OCI-LY3 (cell line): Measurements from ENCODE around the gene LRPPRC.

Experiments used
- H2AFZ ChIP-seq: fragments of 200-600, 300-600 bp; shearing (Covaris generic); 2 replicates; pipeline ENCODE4 v1.6.0; 2014; ENCODE audit warnings: antibody characterized with exemption, low read depth, low read length
- H3K27ac ChIP-seq: fragments of 200-600, 300-600 bp; sonication (generic); 2 replicates; pipeline ENCODE4 v1.5.1; 2014; ENCODE audit warnings: mild to moderate bottlenecking, low read length, moderate library complexity, mixed read lengths
- H3K27me3 ChIP-seq: fragments of 200-600, 300-600 bp; sonication (generic); 2 replicates; pipeline ENCODE4 v1.6.1; 2014; ENCODE audit warnings: low read depth, low read length, mixed read lengths
- H3K36me3 ChIP-seq: fragments of 200-600, 300-600 bp; sonication (generic); replicated peaks from 2 replicates; pipeline ENCODE3; 2014; ENCODE audit warnings: low read depth, low read length, mixed read lengths
- H3K4me1 ChIP-seq: fragments of 300-600, 200-600 bp; sonication (generic); 2 replicates; pipeline ENCODE4 v1.6.1; 2014; ENCODE audit warnings: low read length, mixed read lengths
- H3K4me2 ChIP-seq: fragments of 200-600, 300-600 bp; sonication (generic); 2 replicates; pipeline ENCODE4 v1.6.1; 2014; ENCODE audit warnings: low read length, mixed read lengths
- H3K4me3 ChIP-seq: fragments of 300-600, 200-600 bp; sonication (generic); 2 replicates; pipeline ENCODE4 v1.5.1; 2014; ENCODE audit warnings: antibody characterized with exemption, mild to moderate bottlenecking, low read length, moderate library complexity
- H3K79me2 ChIP-seq: fragments of 300-600, 200-600 bp; shearing (Covaris generic); 2 replicates; pipeline ENCODE4 v1.6.1; 2014; ENCODE audit warnings: mild to moderate bottlenecking, low read length, mixed read lengths
- H3K9ac ChIP-seq: fragments of 300-600, 200-600 bp; shearing (Covaris generic); 2 replicates; pipeline ENCODE4 v1.6.0; 2014; ENCODE audit warnings: mild to moderate bottlenecking, low read length, moderate library complexity
- H3K9me3 ChIP-seq: fragments of 200-600, 300-600 bp; shearing (Covaris generic); 2 replicates; pipeline ENCODE4 v1.6.1; 2014; ENCODE audit warnings: low read length, mixed read lengths; ENCODE audit not compliant: insufficient read depth
- H4K20me1 ChIP-seq: fragments of 200-600, 300-600 bp; sonication (generic); 2 replicates; pipeline ENCODE4 v1.6.1; 2016; ENCODE audit warnings: low read length, mixed read lengths; ENCODE audit not compliant: insufficient read depth
- EZH2phosphoT487 ChIP-seq: fragments of 200-600 bp; shearing (Covaris generic); IDR thresholded peaks from 2 replicates; pipeline ENCODE4 v1.6.1; 2018; ENCODE audit warnings: antibody characterized with exemption, mixed run types, low read depth
- TF ChIP-seq, protein P1 (sequence below): fragments of 200-600, 300-600 bp; sonication (generic); IDR thresholded peaks from 2 replicates; pipeline ENCODE4 v1.5.1; 2014; ENCODE audit warnings: antibody characterized with exemption, low read length, low read depth

Gene LRPPRC

DNA sequence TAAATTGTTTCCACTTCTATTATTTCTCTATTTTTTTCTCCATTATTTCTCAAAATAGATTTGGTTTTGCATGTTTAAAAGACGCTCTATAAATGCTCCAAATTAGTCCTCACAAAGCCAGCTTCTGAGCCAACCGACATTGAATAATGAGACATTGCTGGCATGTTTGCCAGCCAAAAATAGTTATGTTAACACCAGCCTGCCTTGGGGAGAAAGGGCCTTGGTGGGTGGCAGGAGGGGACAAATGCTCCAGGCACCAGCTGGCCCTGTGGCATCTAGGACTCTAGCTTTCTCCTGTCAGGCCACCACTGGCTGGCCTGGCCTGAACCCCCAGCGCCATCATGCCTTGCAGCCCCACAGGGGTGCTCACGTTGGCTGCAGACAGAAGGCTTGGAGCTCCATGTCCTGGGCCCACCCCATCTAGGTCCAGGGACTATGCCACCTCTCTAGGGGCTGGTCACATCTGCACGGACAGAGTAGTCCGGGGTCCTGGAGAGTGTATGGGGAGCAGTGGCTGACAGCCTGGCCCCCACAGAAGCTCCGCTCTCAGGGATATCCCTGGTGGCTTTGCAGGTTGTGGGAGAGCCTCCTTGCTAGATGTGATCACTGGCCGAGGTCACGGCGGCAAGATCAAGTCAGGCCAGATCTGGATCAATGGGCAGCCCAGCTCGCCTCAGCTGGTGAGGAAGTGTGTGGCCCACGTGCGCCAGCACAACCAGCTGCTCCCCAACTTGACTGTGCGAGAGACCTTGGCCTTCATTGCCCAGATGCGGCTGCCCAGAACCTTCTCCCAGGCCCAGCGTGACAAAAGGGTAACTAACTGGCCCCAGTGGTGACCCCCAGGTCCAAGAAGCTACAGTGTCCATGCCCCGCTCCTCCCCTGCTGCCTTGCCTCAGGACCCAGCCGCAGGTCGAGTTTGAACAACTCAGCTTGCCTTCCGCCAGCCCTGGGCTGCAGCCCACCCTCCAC, 144.5 kb downstream of the LRPPRC start:
- H3K79me2 ChIP-seq: no peaks in the 10 kb centered on the region
- no peak overlapping the region for H3K4me3 ChIP-seq
- no peak overlapping the region for H3K4me2 ChIP-seq
- H3K9me3 ChIP-seq: no peaks in the 10 kb centered on the region
- no peak for TF ChIP-seq EZH2phosphoT487
- TF ChIP-seq, protein P1, sequence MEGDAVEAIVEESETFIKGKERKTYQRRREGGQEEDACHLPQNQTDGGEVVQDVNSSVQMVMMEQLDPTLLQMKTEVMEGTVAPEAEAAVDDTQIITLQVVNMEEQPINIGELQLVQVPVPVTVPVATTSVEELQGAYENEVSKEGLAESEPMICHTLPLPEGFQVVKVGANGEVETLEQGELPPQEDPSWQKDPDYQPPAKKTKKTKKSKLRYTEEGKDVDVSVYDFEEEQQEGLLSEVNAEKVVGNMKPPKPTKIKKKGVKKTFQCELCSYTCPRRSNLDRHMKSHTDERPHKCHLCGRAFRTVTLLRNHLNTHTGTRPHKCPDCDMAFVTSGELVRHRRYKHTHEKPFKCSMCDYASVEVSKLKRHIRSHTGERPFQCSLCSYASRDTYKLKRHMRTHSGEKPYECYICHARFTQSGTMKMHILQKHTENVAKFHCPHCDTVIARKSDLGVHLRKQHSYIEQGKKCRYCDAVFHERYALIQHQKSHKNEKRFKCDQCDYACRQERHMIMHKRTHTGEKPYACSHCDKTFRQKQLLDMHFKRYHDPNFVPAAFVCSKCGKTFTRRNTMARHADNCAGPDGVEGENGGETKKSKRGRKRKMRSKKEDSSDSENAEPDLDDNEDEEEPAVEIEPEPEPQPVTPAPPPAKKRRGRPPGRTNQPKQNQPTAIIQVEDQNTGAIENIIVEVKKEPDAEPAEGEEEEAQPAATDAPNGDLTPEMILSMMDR: no peak
- peaks cover 15% of the 10 kb centered on the region for H3K27me3 ChIP-seq
- no peak overlapping the region for H3K27ac ChIP-seq
- H3K36me3 ChIP-seq: no peaks in the 10 kb centered on the region
- no peak overlapping the region for H2AFZ ChIP-seq
- no peaks in the 10 kb centered on the region for H3K4me1 ChIP-seq
- no peaks in the 10 kb centered on the region for H4K20me1 ChIP-seq
- H3K9ac ChIP-seq: no peak overlapping the region

DNA sequence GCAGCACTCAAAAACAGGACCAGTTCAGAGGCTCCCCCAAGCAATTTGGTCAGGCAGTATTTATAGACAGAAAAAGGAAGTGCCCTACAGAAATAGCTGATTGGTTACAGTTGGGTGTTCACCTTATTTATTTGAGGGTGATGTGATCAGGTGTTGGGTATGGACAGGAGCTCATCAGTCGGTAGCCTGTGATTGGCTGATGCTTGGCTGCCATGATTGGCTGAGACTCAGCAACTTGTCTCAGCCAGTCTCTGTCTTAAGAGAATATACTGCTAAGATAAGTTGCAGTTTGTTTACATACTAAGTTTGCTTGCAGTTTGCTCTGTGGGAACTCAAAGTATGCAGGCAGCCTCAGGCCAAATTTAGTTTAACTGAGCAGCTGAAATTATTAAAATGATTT, 147.6 kb downstream of the LRPPRC start:
- TF ChIP-seq EZH2phosphoT487: no peak
- TF ChIP-seq, protein P1: no peak
- Histone ChIP-seq H4K20me1 (no peaks in the 10 kb centered on the region), H3K9me3 (no peaks in the 10 kb centered on the region), H2AFZ (no peak overlapping the region), H3K36me3 (no peaks in the 10 kb centered on the region), H3K9ac (no peak overlapping the region), H3K27ac (no peak overlapping the region), H3K4me3 (no peak overlapping the region), H3K27me3 (no peaks in the 10 kb centered on the region), H3K4me1 (no peaks in the 10 kb centered on the region), H3K4me2 (no peak overlapping the region), H3K79me2 (no peaks in the 10 kb centered on the region)

DNA sequence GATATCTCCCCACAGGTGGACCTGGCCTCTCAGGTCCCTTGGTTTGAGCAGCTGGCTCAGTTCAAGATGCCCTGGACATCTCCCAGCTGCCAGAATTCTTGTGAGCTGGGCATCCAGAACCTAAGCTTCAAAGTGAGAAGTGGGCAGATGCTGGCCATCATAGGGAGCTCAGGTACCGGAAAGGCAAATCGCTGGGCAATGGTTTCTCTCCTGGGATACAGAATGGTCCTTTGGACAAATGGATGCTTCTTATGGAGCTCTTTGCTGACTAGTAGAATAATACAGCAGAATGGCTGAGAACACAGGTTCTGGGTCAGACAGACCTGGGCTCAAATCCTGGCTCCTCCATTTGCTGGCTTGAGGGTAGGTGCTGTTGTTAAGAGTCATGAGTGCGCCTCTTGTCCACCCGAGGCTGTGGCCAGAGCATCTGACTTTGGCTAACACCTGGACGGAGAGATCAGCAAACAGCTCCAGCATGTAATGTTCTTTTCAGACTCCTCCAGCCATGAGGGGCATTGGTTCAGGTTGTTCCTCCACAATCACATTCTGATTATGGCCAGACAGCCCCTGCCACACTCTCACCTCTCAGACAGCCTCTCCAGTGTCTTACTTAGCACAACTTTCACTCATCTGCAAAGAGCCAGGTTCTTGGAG, 149.5 kb downstream of the LRPPRC start:
- H2AFZ ChIP-seq: no peak overlapping the region
- H3K9ac ChIP-seq: no peak overlapping the region
- H3K4me3 ChIP-seq: no peak overlapping the region
- H3K27ac ChIP-seq: no peak overlapping the region
- no peak overlapping the region for H3K4me2 ChIP-seq
- H3K4me1 ChIP-seq: no peaks in the 10 kb centered on the region
- no peaks in the 10 kb centered on the region for H3K36me3 ChIP-seq
- H4K20me1 ChIP-seq: no peaks in the 10 kb centered on the region
- no peaks in the 10 kb centered on the region for H3K79me2 ChIP-seq
- TF ChIP-seq, protein P1: no peak
- TF ChIP-seq EZH2phosphoT487: no peak
- no peaks in the 10 kb centered on the region for H3K9me3 ChIP-seq
- no peaks in the 10 kb centered on the region for H3K27me3 ChIP-seq

DNA sequence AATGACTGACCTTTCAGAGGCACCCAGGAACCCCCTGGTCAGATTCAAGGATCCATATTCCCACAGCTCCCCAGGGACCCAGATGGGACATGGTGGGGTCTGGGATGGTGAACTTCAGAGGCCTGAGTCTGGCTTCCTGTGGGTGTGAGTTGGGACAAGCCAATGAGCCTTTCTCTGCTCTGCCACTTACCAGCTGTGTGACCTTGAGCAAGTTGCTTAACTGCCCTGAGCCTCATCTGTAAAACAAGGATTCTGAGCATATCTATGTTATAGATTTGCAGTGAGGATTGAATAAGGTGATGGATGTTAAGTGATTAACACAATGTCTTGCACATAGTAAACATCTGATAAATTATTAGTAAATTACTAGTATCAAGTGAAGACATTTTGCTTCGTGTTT, 150.6 kb downstream of the LRPPRC start:
- Histone ChIP-seq H3K4me3 (no peak overlapping the region), H3K9me3 (no peaks in the 10 kb centered on the region), H3K79me2 (no peaks in the 10 kb centered on the region), H3K4me1 (no peaks in the 10 kb centered on the region), H3K36me3 (no peaks in the 10 kb centered on the region), H3K27me3 (no peaks in the 10 kb centered on the region), H3K9ac (no peak overlapping the region), H4K20me1 (no peaks in the 10 kb centered on the region), H3K27ac (no peak overlapping the region), H2AFZ (no peak overlapping the region), H3K4me2 (no peak overlapping the region)
- TF ChIP-seq, protein P1: no peak
- no peak for TF ChIP-seq EZH2phosphoT487
